Endodermal cell (in vitro differentiated cells): ENCODE measurements around the gene SLC22A14. TPM values are rescaled to one million over a fixed set of nuclear protein-coding genes. Genes with fewer than 3 reads are reported as not detected.

Experiments
- DNase-seq: peaks from one replicate; pipeline ENCODE4 v3.0.0-alpha.2; 2017
- H3K27ac ChIP-seq: 2 replicates; pipeline ENCODE4 v1.5.1; 2013; ENCODE audit warnings: mild to moderate bottlenecking, low read depth, low read length, moderate library complexity
- H3K27me3 ChIP-seq: 2 replicates; pipeline ENCODE4 v1.6.1; 2013; ENCODE audit warnings: mild to moderate bottlenecking, low read length, moderate library complexity; ENCODE audit not compliant: insufficient read depth, control insufficient read depth, poor library complexity, severe bottlenecking
- H3K36me3 ChIP-seq: 2 replicates; pipeline ENCODE4 v1.7.0; 2013; ENCODE audit warnings: mild to moderate bottlenecking, low read length, moderate library complexity; ENCODE audit not compliant: control insufficient read depth, insufficient read depth
- H3K4me1 ChIP-seq: one replicate; pipeline ENCODE4 v1.7.0; 2013; ENCODE audit warnings: low read length; ENCODE audit not compliant: control insufficient read depth, insufficient read depth
- H3K4me3 ChIP-seq: 2 replicates; pipeline ENCODE4 v1.5.1; 2013; ENCODE audit warnings: mild to moderate bottlenecking, low read length, moderate library complexity
- H3K9ac ChIP-seq: 2 replicates; pipeline ENCODE4 v1.6.1; 2013; ENCODE audit warnings: mild to moderate bottlenecking, low read length, moderate library complexity; ENCODE audit not compliant: poor library complexity, severe bottlenecking; ENCODE audit errors: extremely low read depth
- H3K9me3 ChIP-seq: 2 replicates; pipeline ENCODE4 v1.6.1; 2013; ENCODE audit warnings: mild to moderate bottlenecking, low read length, moderate library complexity; ENCODE audit not compliant: control insufficient read depth
- H3K27ac Mint-ChIP-seq: 2 replicates; pipeline ENCODE4 v1.8.0; 2020; ENCODE audit warnings: mixed read lengths
- H3K27me3 Mint-ChIP-seq: 2 replicates; pipeline ENCODE4 v1.8.0; 2021; ENCODE audit warnings: mild to moderate bottlenecking, mixed read lengths; ENCODE audit not compliant: insufficient read depth
- H3K36me3 Mint-ChIP-seq: 2 replicates; pipeline ENCODE4 v1.8.0; 2020; ENCODE audit warnings: low read depth, mixed read lengths
- H3K4me1 Mint-ChIP-seq: 2 replicates; pipeline ENCODE4 v1.8.0; 2020; ENCODE audit warnings: mixed read lengths
- H3K4me3 Mint-ChIP-seq: 2 replicates; pipeline ENCODE4 v1.8.0; 2020; ENCODE audit warnings: mild to moderate bottlenecking, moderate library complexity, mixed read lengths
- H3K9me3 Mint-ChIP-seq: 2 replicates; pipeline ENCODE4 v1.8.0; 2020; ENCODE audit warnings: mild to moderate bottlenecking, mixed read lengths
- CTCF ChIP-seq: fragments of 200-600 bp; sonication (generic); conservative IDR thresholded peaks from 2 replicates; pipeline ENCODE4 v1.5.0; 2021; ENCODE audit warnings: antibody characterized with exemption, mild to moderate bottlenecking
- WGBS, 2 experiments: methylation state at CpG; one replicate each; pipeline versions ENCODE4 v1.1.5 to v1.1.7; 2013; ENCODE audit warnings: missing lambda C conversion rate in 2 of 2, mixed read lengths in 1 of 2; ENCODE audit not compliant: insufficient coverage in 1 of 2, insufficient read length in 1 of 2; 5-methylcytosine and 5-hydroxymethylcytosine counted together
- total RNA-seq, 2 donors: library from RNA; stranded (reverse); fragmentation: NEBNext Ultra II Directional in 1 of 2; extraction: Animal tissue kit (Norgen Biotek cat#: 25700) in 1 of 2; gene quantifications; 2 replicates in 1 of 2; 3 replicates in 1 of 2; pipeline ENCODE4 v1.2.1, GENCODE V29; 2021

The SLC22A14 gene
- total RNA-seq, 2 donors from 2014 or later, result 0.20 TPM; not detected in 1

DNA sequence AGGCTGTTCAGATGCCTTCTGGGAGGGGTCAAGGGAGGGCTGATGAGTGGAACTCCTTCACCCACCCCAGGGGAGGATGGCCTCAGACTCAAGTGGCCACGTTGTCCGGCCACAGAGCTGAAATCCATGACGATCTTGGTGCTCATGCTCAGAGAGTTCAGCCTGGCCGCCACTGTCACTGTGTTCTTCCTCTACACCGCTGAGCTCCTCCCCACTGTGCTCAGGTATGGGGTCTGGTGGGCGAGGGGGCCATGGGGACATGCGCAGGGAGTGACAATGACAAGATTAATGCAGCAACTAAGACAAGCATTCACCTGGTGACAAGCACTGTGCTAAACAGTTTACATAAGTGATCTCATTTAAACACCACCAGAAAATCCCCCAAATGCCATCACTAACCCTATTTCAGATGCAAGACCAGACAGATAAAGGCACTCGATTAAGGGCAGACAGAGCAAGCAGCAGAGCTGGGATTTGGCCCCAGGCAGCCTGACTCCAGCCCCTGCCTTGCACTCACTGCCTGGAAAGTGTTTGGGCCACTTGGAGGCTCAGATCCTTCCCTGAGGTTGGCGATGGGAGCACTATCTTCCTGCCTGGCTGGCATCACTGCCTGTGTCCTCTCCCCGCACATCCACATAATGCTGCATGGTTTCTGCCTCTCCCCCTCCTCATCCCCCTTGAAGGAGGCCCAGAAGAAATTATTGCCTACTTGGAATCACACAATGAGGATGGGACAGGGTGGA is 33.6 kb downstream of the SLC22A14 start:
- whole genome bisulfite sequencing, 2 experiments, result 88 to 89% methylated on average over 8 to 10 of the region's 10 CpGs
- Histone ChIP-seq H3K4me3 (no peak overlapping the region), H3K36me3 (no peaks in the 10 kb centered on the region), H3K27ac (no peak overlapping the region), H3K9ac (no peak overlapping the region), H3K9me3 (no peaks in the 10 kb centered on the region), H3K4me1 (peaks cover 4% of the 10 kb centered on the region), H3K27me3 (no peaks in the 10 kb centered on the region)
- Mint-ChIP-seq H3K36me3 (no peaks in the 10 kb centered on the region), H3K27me3 (peaks cover 10% of the 10 kb centered on the region), H3K4me1 (peaks cover 2% of the 10 kb centered on the region), H3K4me3 (no peak overlapping the region), H3K27ac (no peak overlapping the region), H3K9me3 (peaks cover 2% of the 10 kb centered on the region)
- no peak for TF ChIP-seq CTCF
- DNase-seq, result no peak

DNA sequence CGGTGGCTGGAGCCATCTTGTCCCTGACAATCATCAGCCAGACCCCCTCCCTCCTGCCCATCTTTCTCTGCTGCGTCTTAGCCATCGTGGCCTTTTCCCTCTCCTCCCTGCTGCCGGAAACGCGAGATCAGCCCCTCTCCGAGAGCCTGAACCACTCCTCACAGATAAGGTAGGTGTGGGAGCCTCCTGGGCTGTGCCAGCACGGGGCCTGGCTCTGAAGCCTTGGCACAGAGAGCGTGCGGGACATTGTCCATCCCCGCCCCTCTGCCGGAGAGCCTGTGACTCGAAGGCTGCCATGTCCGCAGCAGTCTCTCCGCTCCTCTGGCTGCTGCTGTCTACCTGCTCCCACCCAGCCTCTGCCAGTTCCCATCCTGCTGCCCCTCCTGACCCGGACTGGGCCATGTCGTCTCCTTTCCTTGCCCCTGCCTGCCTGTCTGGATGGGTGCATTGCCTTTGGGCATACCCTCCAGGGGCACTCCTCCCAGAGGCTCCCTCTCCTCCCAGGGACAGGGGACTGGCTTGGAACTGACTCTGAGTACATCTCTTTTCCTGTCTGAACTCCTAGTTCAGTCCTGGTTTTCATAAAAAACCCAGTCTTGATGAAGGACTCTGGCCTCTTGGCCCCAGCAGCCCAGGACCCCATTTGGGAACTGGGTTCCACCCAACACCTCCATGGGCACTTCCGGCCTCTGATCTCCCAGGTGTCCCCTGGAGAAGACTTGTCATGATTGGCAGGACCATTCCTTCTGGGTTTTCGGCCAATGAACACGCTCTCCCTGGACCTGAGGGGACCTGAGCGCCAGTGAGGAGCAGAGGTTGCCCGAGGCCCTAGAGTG is 34.5 kb downstream of the SLC22A14 start:
- Histone ChIP-seq H3K4me1 (peaks cover 4% of the 10 kb centered on the region), H3K4me3 (no peak overlapping the region), H3K9me3 (no peaks in the 10 kb centered on the region), H3K9ac (no peak overlapping the region), H3K27ac (no peak overlapping the region), H3K27me3 (no peaks in the 10 kb centered on the region), H3K36me3 (no peaks in the 10 kb centered on the region)
- 92 to 95% methylated on average over 9 to 22 of the region's 22 CpGs for WGBS, 2 experiments
- no peak for DNase-seq
- no peak for TF ChIP-seq CTCF
- Mint-ChIP-seq H3K27ac (no peak overlapping the region), H3K4me3 (no peak overlapping the region), H3K9me3 (peaks cover 2% of the 10 kb centered on the region), H3K4me1 (peaks cover 2% of the 10 kb centered on the region), H3K36me3 (no peaks in the 10 kb centered on the region), H3K27me3 (peaks cover 6% of the 10 kb centered on the region)

GRCh38 chr3:38317192-38317759 is 35.2 kb downstream of the SLC22A14 start:
- H3K36me3 ChIP-seq, result no peaks in the 10 kb centered on the region
- Mint-ChIP-seq H3K27ac (no peak overlapping the region), H3K9me3 (peaks cover 4% of the 10 kb centered on the region), H3K27me3 (peaks cover 8% of the 10 kb centered on the region), H3K4me1 (peaks cover 2% of the 10 kb centered on the region), H3K36me3 (no peaks in the 10 kb centered on the region), H3K4me3 (no peak overlapping the region)
- no peak overlapping the region for H3K4me3 ChIP-seq
- no peak for DNase-seq
- no peak overlapping the region for H3K9ac ChIP-seq
- WGBS, 2 experiments, result 95 to 96% methylated on average over 7 of the region's 7 CpGs
- TF ChIP-seq CTCF, result no peak
- H3K27me3 ChIP-seq, result no peaks in the 10 kb centered on the region
- peaks cover 4% of the 10 kb centered on the region for H3K4me1 ChIP-seq
- no peaks in the 10 kb centered on the region for H3K9me3 ChIP-seq
- no peak overlapping the region for H3K27ac ChIP-seq
